NCI-H2029 treated with DMSO at 0.1 percent for 48 hours (cell line): ENCODE results near the gene TPCN2.

Experiments used
- DNase-seq: peaks from one replicate; lab custom pipeline; 2025; lab: John Stamatoyannopoulos, UW

TPCN2 gene

GRCh38 chr11:69039501-69039900 is 9.2 kb upstream of the TPCN2 start:
- DNase-seq, result no peak

GRCh38 chr11:69040051-69040450 is 8.7 kb upstream of the TPCN2 start:
- DNase-seq, result no peak

- DNase-seq, result no peak
These were observed 8.0 kb upstream of the TPCN2 start for GRCh38 chr11:69040581-69041260.

- no peak for DNase-seq
These were observed 7.2 kb upstream of the TPCN2 start for GRCh38 chr11:69041516-69041915.

- DNase-seq, result no peak
These were observed 4.4 kb upstream of the TPCN2 start for GRCh38 chr11:69044111-69045013.

- no peak for DNase-seq
These were observed 570 bp upstream of the TPCN2 start for GRCh38 chr11:69048031-69048693.

- no peak for DNase-seq
These were observed 747 bp downstream of the TPCN2 start for GRCh38 chr11:69049490-69049867.

- no peak for DNase-seq
These were observed 2.1 kb downstream of the TPCN2 start for GRCh38 chr11:69050592-69051380.

- DNase-seq, result no peak
These were observed 2.9 kb downstream of the TPCN2 start for GRCh38 chr11:69051381-69052342.

- no peak for DNase-seq
These were observed 3.8 kb downstream of the TPCN2 start for GRCh38 chr11:69052343-69053168.

GRCh38 chr11:69053169-69053477 is 4.4 kb downstream of the TPCN2 start:
- DNase-seq, result no peak

- DNase-seq, result no peak
These were observed 5.0 kb downstream of the TPCN2 start for GRCh38 chr11:69053546-69054396.

- no peak for DNase-seq
These were observed 5.9 kb downstream of the TPCN2 start for GRCh38 chr11:69054397-69055211.

GRCh38 chr11:69055212-69055586 is 6.5 kb downstream of the TPCN2 start:
- no peak for DNase-seq

GRCh38 chr11:69055598-69056516 is 7.1 kb downstream of the TPCN2 start:
- no peak for DNase-seq

- no peak for DNase-seq
These were observed 8.5 kb downstream of the TPCN2 start for GRCh38 chr11:69057236-69057635.

- DNase-seq, result no peak
These were observed 9.1 kb downstream of the TPCN2 start for GRCh38 chr11:69057801-69058200.
